Endometrial microvascular endothelial cells (primary cell): Measurements from ENCODE around the gene PTPRD. TPM values are rescaled to one million over a fixed set of nuclear protein-coding genes. Genes with fewer than 3 reads are reported as not detected.

Experiments
- in situ Hi-C: cut with HindIII; loops from 2 replicates; pipeline ENCODE4 v1.10.0; 2017; ENCODE audit warnings: low sequenced_read_pairs, low pct_unique_long_range_greater_than_20kb; ENCODE audit errors: inconsistent ontology term
- total RNA-seq: library from RNA; depleted of rRNA; stranded (reverse); fragments of >200 nt; gene quantifications from one replicate; pipeline ENCODE4 v1.2.3, GENCODE V29; 2015; ENCODE audit errors: inconsistent ontology term

PTPRD gene
- total RNA-seq, 1 donor from 2014 or later = under 0.01 TPM

DNA sequence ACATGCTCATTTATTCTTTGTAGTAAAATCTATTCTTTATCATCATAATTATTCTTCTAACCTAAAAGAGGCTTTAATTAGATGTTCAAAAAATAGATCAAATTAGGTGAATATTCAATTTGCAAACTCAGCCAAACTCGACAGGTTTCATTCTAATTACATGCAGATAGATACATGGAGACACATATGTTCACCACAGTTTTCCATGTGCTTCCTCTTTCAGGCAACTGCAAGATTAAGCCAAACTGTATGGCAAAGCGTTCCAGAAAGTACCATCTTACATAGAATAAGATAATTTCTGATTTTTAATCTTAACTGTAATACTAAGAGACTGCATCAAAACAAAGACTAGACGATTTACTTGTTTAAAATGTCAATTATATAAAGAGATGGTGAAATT is 1944.6 kb downstream of the PTPRD start:
- in situ Hi-C loops = no loop called here

DNA sequence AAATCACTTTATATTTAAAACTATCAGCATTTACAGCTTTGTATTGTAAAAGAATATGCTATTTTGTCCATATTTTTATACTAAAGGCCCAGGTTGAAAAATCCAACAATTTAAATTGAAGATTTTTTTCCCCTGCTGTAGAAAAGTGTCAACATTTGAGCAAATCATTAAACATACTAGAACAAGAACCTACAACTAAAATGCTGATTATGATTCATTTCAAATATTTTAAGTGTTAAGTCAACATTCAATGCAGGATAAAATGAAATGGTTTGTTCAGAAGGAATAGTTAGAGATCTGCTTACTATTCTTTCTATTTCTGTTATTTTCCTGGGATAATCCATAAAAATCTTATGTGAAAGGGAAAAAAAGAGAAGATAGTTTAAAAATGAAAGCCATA is 1946.7 kb downstream of the PTPRD start:
- in situ Hi-C loops = no loop called here

GRCh38 chr9:8660383-8660782 is 1952.4 kb downstream of the PTPRD start:
- in situ Hi-C loops = no loop called here

DNA sequence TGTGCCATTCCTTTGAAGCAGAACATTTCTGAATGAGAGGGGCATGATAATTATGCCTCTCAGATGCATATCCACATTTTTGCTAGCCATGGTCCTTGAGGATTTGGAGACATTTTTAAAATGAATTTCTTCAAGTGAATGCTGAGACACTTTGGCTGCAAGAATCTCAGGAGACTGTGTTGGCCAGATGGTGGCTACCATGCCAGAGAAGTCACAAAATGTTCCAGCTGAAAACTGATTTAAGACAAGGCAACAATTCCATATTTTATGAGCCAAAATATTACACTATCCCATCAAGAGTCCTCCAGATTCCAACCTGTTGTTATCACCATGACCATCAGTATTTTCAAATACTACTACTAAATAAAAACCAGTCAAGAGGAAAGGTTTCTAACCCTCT is 1953.7 kb downstream of the PTPRD start:
- in situ Hi-C loops = no loop called here

- in situ Hi-C loops = no loop called here
Measured at GRCh38 chr9:8655071-8655470, 1957.7 kb downstream of the PTPRD start.

DNA sequence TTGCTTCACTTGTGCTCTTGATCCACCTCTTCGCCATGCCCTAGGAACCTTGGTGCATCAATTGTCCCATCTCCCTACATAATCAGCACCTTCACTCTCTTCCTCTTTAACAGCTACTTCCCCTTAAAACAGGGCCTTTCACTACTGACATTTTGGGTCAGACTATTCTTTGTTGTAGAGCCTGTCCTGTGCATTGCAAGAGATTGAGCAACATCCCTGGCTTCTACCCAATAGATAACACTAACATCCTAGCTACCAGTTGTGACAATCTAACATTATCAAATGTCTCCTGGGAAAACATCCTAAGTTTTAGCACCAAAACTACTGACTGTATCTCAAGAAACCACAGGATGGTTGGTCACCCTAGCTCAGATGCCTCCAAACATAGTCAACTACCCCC is 1958.9 kb downstream of the PTPRD start:
- in situ Hi-C loops = no loop called here

DNA sequence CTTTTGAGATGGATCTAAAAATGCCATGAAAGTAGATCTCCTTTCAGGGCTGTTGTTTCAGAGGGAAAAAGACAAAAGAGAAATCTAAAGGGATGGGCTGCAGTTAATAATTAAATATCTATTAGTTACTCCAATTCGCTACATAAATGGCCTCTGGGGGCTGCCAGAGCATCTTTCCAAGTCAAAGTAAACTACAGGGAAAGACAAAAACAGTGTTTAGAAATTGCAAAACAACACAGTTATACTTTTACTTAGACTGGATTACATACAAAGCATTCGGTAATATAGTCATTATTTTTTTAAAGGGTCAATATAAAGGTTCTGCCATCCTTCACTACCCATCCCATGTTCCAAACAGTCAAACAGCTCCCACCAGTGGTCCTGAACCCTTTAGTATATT is 1959.7 kb downstream of the PTPRD start:
- in situ Hi-C loops = no loop called here

- in situ Hi-C loops = no loop called here
Measured at GRCh38 chr9:8652255-8652654, 1960.5 kb downstream of the PTPRD start.

DNA sequence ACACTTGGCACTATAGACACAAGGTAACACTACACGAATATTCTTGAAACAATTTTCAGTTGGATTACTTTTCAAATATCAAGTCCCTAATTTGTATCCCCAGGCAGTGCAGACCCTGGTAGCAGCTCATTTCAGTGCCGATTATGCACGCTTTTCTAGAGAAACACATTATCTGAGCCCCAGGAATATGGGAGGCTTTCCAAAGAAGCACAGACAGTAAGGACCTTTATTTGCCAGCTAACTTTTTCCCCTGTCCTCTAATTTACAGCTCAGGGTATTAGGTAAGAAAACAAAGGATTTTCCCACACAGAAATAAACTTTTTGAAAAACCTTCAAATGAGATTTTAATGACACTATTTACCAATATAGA is 1961.0 kb downstream of the PTPRD start:
- in situ Hi-C loops = no loop called here

- in situ Hi-C loops = no loop called here
Measured at GRCh38 chr9:8651070-8651845, 1961.5 kb downstream of the PTPRD start.

DNA sequence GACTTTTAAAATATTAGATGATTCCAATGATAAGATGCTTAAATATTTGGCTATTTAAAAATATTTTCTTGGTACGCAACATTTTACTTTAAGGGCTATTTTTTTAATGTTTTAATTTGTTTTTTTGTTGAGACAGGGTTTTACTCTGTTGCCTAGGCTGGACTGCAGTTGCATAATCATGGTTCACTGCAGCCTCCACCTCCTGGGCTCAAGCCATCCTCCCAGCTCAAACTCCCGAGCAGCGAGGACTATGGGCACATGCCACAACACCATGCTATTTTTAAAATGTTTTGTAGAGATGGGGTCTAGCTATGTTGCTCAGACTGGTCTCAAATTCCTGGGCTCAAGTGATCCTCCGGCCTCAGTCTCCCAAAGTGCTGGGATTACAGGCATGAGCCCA is 1963.0 kb downstream of the PTPRD start:
- in situ Hi-C loops = no loop called here

- in situ Hi-C loops = no loop called here
Measured at GRCh38 chr9:8649160-8649559, 1963.6 kb downstream of the PTPRD start.

DNA sequence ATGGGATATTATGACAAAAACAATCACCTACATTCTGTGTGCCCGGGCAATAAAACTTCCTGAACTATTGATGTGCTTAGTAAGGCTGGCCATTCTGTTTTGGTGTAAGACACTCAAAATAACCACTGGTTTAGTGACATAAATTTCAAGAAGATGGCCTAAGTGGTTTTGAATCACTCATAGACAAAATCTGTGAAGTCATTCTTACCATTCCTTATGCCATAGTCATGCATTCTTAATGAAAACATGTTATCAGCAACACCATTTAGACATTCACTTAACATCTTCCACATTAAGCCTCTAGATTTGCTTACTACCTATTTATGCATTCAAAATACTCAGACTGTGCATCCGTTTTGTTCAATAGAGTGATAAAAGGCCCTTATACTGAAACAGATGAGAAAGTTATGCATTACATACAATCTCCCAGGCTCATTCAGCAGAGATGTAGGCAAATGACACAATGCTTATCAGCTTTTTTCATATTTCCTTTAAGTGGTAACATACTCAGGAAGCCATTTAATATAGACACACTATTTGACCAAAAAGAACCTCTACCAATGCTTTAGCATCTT is 1964.4 kb downstream of the PTPRD start:
- in situ Hi-C loops = no loop called here

- in situ Hi-C loops = no loop called here
Measured at GRCh38 chr9:8647824-8648223, 1965.0 kb downstream of the PTPRD start.

DNA sequence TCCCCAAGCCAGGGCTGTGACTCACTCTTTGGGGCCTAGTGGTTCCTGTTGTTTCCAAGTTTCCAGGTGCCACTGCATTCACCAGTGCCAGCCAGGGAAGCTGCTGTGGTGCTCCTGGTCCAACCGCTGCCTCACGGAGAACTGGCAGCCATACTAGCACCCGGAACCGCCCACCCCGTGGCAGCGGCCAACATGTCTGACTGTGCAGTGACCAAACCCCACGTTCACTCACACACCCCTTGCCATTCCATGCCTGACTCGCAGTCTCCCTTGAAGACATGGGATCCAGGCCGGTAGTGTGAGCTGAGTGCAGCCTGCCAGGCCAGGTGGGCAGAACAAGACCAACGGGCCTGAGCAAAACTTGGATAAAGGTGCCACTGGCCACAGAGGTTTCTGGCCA is 1968.2 kb downstream of the PTPRD start:
- in situ Hi-C loops = no loop called here

- in situ Hi-C loops = no loop called here
Measured at GRCh38 chr9:8643896-8644295, 1968.9 kb downstream of the PTPRD start.

GRCh38 chr9:8643464-8643863 is 1969.3 kb downstream of the PTPRD start:
- in situ Hi-C loops = no loop called here

DNA sequence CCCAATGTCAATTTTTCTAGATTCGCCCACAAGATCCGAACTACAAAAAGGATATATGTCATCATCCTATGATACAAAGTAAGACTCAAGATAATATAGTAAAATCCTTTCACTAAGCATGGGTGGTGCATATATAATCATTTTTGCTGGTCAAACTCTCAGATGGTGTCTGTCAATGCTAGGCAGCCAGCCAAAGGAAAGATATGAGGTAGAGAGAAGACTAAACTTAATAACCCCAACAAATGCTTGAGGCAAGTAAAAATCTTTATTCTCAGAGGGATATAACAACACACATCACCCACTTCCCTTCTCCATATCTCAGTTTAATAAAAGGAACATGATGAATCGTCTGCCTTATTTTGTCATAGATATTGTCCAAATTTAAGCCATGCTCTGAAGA is 1972.0 kb downstream of the PTPRD start:
- in situ Hi-C loops = no loop called here

- in situ Hi-C loops = no loop called here
Measured at GRCh38 chr9:8637626-8638025, 1975.2 kb downstream of the PTPRD start.

GRCh38 chr9:8633784-8634183 is 1979.0 kb downstream of the PTPRD start:
- in situ Hi-C loops = no loop called here

GRCh38 chr9:8632493-8632892 is 1980.3 kb downstream of the PTPRD start:
- in situ Hi-C loops = no loop called here
